ENCODE measurements around the gene CHAT. TPM values are rescaled to one million over a fixed set of nuclear protein-coding genes. Genes with fewer than 3 reads are reported as not detected.
A peak's percentile ranks its signal among the peaks of the same experiment; 100 is the strongest.
"Not testable (repeated sequence)": the region's sequence is repeated elsewhere in the genome, so short reads cannot be mapped to it uniquely, and the experiment has no call there.

Gene CHAT
- total RNA-seq, 1 experiment from 2014 or later = not detected

- Histone ChIP-seq H3K9me3 (no peaks in the 10 kb centered on the region; the same call in 1 of the 2 replicates), H3K27me3 (peaks cover 59% of the 10 kb centered on the region), H3K36me3 (no peaks in the 10 kb centered on the region), H3K4me3 (no peak overlapping the region)
- no peak for DNase-seq
Observed at GRCh38 chr10:49666685-49667084, 52.8 kb downstream of the CHAT start.

GRCh38 chr10:49667991-49668390 is 54.2 kb downstream of the CHAT start:
- no peak for DNase-seq
- Histone ChIP-seq H3K27me3 (peaks cover 67% of the 10 kb centered on the region), H3K4me3 (no peak overlapping the region), H3K36me3 (no peaks in the 10 kb centered on the region), H3K9me3 (no peaks in the 10 kb centered on the region; the same call in 1 of the 2 replicates)

GRCh38 chr10:49668684-49669083 is 54.8 kb downstream of the CHAT start:
- DNase-seq = no peak
- Histone ChIP-seq H3K27me3 (peaks cover 66% of the 10 kb centered on the region), H3K4me3 (no peak overlapping the region), H3K36me3 (no peaks in the 10 kb centered on the region), H3K9me3 (no peaks in the 10 kb centered on the region; the same call in 1 of the 2 replicates)

- no peak for DNase-seq
- H3K36me3 ChIP-seq = no peaks in the 10 kb centered on the region
- H3K27me3 ChIP-seq = peaks cover 47% of the 10 kb centered on the region
- H3K9me3 ChIP-seq = peaks cover 9% of the 10 kb centered on the region; the same call in 1 of the 2 replicates
- no peak overlapping the region for H3K4me3 ChIP-seq
Observed at GRCh38 chr10:49678827-49679479, 65.1 kb downstream of the CHAT start.

- peak; percentile 60 for DNase-seq
- H3K4me3 ChIP-seq = no peak within 1 kb of the TSS
Observed at GRCh38 chr10:49679480-49679893, 65.7 kb downstream of the CHAT start, which contains the start of gene C10orf53. C10orf53 (plus strand) TSS chr10:49679651; CDS start chr10:49679698, 47 bp downstream.

GRCh38 chr10:49682449-49682848 is 68.6 kb downstream of the CHAT start:
- peaks cover 36% of the 10 kb centered on the region for H3K27me3 ChIP-seq
- not testable (repeated sequence) for H3K36me3 ChIP-seq

More at GRCh38 chr10:49679480-49679893, 65.7 kb downstream of the CHAT start, which contains the start of gene C10orf53:
- Histone ChIP-seq H3K27me3 (peaks cover 43% of the 10 kb centered on the region), H3K36me3 (no peaks in the 10 kb centered on the region), H3K9me3 (peaks cover 9% of the 10 kb centered on the region; the same call in 1 of the 2 replicates)

GRCh38 chr10:49682879-49683278 is 69.0 kb downstream of the CHAT start:
- Histone ChIP-seq H3K27me3 (peaks cover 34% of the 10 kb centered on the region), H3K4me3 (no peak overlapping the region), H3K9me3 (peaks cover 7% of the 10 kb centered on the region), H3K36me3 (no peaks in the 10 kb centered on the region)
- DNase-seq = no peak

More at GRCh38 chr10:49682449-49682848, 68.6 kb downstream of the CHAT start:
- DNase-seq, H3K9me3 ChIP-seq, H3K4me3 ChIP-seq: not testable (repeated sequence)

GRCh38 chr10:49686651-49687050 is 72.8 kb downstream of the CHAT start:
- no peaks in the 10 kb centered on the region for H3K36me3 ChIP-seq
- no peak for DNase-seq
- no peaks in the 10 kb centered on the region; the same call in 1 of the 2 replicates for H3K9me3 ChIP-seq
- H3K4me3 ChIP-seq = no peak overlapping the region
- peaks cover 38% of the 10 kb centered on the region for H3K27me3 ChIP-seq

- H3K27me3 ChIP-seq = peaks cover 44% of the 10 kb centered on the region
- no peak for DNase-seq
- no peak overlapping the region for H3K4me3 ChIP-seq
- no peaks in the 10 kb centered on the region for H3K36me3 ChIP-seq
- no peaks in the 10 kb centered on the region; the same call in 1 of the 2 replicates for H3K9me3 ChIP-seq
Observed at GRCh38 chr10:49688261-49688846, 74.5 kb downstream of the CHAT start.

- Histone ChIP-seq H3K27me3 (peaks cover 49% of the 10 kb centered on the region), H3K4me3 (no peak overlapping the region)
Observed at GRCh38 chr10:49688920-49689319, 75.1 kb downstream of the CHAT start.

GRCh38 chr10:49689882-49690510 is 76.2 kb downstream of the CHAT start:
- no peak overlapping the region for H3K4me3 ChIP-seq
- no peak for DNase-seq
- H3K9me3 ChIP-seq = no peaks in the 10 kb centered on the region; the same call in 1 of the 2 replicates
- peaks cover 47% of the 10 kb centered on the region for H3K27me3 ChIP-seq
- no peaks in the 10 kb centered on the region for H3K36me3 ChIP-seq

More at GRCh38 chr10:49688920-49689319, 75.1 kb downstream of the CHAT start:
- Histone ChIP-seq H3K9me3 (no peaks in the 10 kb centered on the region; the same call in 1 of the 2 replicates), H3K36me3 (no peaks in the 10 kb centered on the region)
- no peak for DNase-seq

- H3K9me3 ChIP-seq = no peaks in the 10 kb centered on the region; the same call in 1 of the 2 replicates
- no peaks in the 10 kb centered on the region for H3K36me3 ChIP-seq
- no peak for DNase-seq
- no peak overlapping the region for H3K4me3 ChIP-seq
- peaks cover 46% of the 10 kb centered on the region for H3K27me3 ChIP-seq
Observed at GRCh38 chr10:49690698-49691356, 77.0 kb downstream of the CHAT start.

- Histone ChIP-seq H3K4me3 (no peak overlapping the region), H3K9me3 (no peaks in the 10 kb centered on the region; the same call in 1 of the 2 replicates), H3K36me3 (no peaks in the 10 kb centered on the region), H3K27me3 (peaks cover 52% of the 10 kb centered on the region)
- DNase-seq = no peak
Observed at GRCh38 chr10:49691588-49691987, 77.8 kb downstream of the CHAT start.

GRCh38 chr10:49694466-49694865 is 80.6 kb downstream of the CHAT start:
- Histone ChIP-seq H3K4me3 (no peak overlapping the region), H3K36me3 (no peaks in the 10 kb centered on the region), H3K27me3 (peaks cover 33% of the 10 kb centered on the region), H3K9me3 (no peaks in the 10 kb centered on the region)
- DNase-seq = no peak

GRCh38 chr10:49696311-49696710 is 82.5 kb downstream of the CHAT start:
- Histone ChIP-seq H3K36me3 (no peaks in the 10 kb centered on the region), H3K9me3 (no peaks in the 10 kb centered on the region), H3K4me3 (no peak overlapping the region), H3K27me3 (peaks cover 20% of the 10 kb centered on the region)
- no peak for DNase-seq

- no peak for DNase-seq
- Histone ChIP-seq H3K4me3 (no peak overlapping the region), H3K36me3 (no peaks in the 10 kb centered on the region), H3K27me3 (peaks cover 22% of the 10 kb centered on the region), H3K9me3 (no peaks in the 10 kb centered on the region)
Observed at GRCh38 chr10:49698679-49699078, 84.8 kb downstream of the CHAT start.

GRCh38 chr10:49700211-49700610 is 86.4 kb downstream of the CHAT start:
- Histone ChIP-seq H3K27me3 (peaks cover 31% of the 10 kb centered on the region), H3K9me3 (no peaks in the 10 kb centered on the region), H3K36me3 (no peaks in the 10 kb centered on the region), H3K4me3 (no peak overlapping the region)
- DNase-seq = no peak
